ENCODE data around the gene AURKA. TPM values are rescaled to one million over a fixed set of nuclear protein-coding genes. Genes with fewer than 3 reads are reported as not detected.

The AURKA gene
- polyA plus RNA-seq, 1 donor (not counting 4 experiments of a cell fraction or from before 2014, with no cell fraction given): 36.1 TPM

DNA sequence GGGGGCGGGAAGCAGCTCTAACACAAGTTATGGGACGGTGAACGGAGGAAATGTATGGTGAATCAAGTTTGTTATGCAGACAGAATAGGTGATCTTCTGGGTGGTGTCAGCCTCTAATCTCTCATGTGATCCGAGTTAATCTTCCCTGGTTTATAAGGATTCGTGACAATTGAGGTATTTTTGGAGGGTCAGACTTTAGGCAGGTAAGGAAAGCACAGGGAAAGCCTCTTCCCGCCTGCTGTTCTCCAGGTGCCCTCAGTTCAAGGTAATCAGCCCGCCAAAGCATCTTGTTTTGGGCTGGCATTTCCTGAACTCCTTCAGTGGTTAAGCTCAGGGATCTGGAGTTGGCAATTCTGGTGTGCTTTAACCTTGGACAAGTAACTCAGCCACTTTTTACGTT lies 1.6 kb upstream of the AURKA start:
- dilution Hi-C loops (cut with MboI; ENCODE audit: extremely low pct_ligation_motif_present, low sequenced_read_pairs): no loop called here
- TF ChIP-seq EZH2 (IDR thresholded peaks at IDR 0.05; ENCODE audit: low read length): no peak
- TF ChIP-seq, protein P1, sequence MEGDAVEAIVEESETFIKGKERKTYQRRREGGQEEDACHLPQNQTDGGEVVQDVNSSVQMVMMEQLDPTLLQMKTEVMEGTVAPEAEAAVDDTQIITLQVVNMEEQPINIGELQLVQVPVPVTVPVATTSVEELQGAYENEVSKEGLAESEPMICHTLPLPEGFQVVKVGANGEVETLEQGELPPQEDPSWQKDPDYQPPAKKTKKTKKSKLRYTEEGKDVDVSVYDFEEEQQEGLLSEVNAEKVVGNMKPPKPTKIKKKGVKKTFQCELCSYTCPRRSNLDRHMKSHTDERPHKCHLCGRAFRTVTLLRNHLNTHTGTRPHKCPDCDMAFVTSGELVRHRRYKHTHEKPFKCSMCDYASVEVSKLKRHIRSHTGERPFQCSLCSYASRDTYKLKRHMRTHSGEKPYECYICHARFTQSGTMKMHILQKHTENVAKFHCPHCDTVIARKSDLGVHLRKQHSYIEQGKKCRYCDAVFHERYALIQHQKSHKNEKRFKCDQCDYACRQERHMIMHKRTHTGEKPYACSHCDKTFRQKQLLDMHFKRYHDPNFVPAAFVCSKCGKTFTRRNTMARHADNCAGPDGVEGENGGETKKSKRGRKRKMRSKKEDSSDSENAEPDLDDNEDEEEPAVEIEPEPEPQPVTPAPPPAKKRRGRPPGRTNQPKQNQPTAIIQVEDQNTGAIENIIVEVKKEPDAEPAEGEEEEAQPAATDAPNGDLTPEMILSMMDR (optimal IDR thresholded peaks at IDR 0.05 in 1 of 3, IDR thresholded peaks at IDR 0.05 in 1 of 3, conservative IDR thresholded peaks at IDR 0.05 in 1 of 3; ENCODE audit: extremely low read depth in 1 of 3, insufficient read depth in 2 of 3, low read length in 3 of 3): no peak
- Histone ChIP-seq H4K20me1 (ENCODE audit: control insufficient read depth, extremely low read depth, insufficient read depth, low read length) (no peaks in the 10 kb centered on the region), H3K27ac (ENCODE audit: control insufficient read depth, insufficient read depth, low read length) (no peak overlapping the region), H3K9ac (ENCODE audit: control insufficient read depth, extremely low read depth, insufficient read depth, low read length) (peak overlapping the region; percentile 91), H3K9me3 (ENCODE audit: control insufficient read depth, low read depth, low read length) (no peaks in the 10 kb centered on the region), H3K4me3 (ENCODE audit: control insufficient read depth in 2 of 3, extremely low read depth in 1 of 3, insufficient read depth in 2 of 3, low read depth in 1 of 3, low read length in 3 of 3) (peak overlapping the region; percentile 70 to 92 (median 90)), H3K4me2 (ENCODE audit: control insufficient read depth, extremely low read depth, insufficient read depth, low read depth, low read length) (peak overlapping the region; percentile 75), H3K36me3 (ENCODE audit: control insufficient read depth in 2 of 2, extremely low read depth in 1 of 2, insufficient read depth in 2 of 2, low read length in 2 of 2) (peaks cover 13 to 22% of the 10 kb centered on the region in 2 experiments), H3K27me3 (ENCODE audit: control insufficient read depth, extremely low read depth, insufficient read depth, low read length) (no peaks in the 10 kb centered on the region), H3K79me2 (ENCODE audit: control insufficient read depth, insufficient read depth, low read length) (peaks cover 65% of the 10 kb centered on the region), H3K9me1 (ENCODE audit: control insufficient read depth, extremely low read depth, insufficient read depth, low read length) (no peaks in the 10 kb centered on the region), H2AFZ (ENCODE audit: control insufficient read depth, low read length) (no peak overlapping the region), H3K4me1 (ENCODE audit: control insufficient read depth, extremely low read depth, insufficient read depth, low read length) (peaks cover 13% of the 10 kb centered on the region)
- FAIRE-seq (no peak), DNase-seq (ENCODE audit: low read depth, low spot score) (no peak)

DNA sequence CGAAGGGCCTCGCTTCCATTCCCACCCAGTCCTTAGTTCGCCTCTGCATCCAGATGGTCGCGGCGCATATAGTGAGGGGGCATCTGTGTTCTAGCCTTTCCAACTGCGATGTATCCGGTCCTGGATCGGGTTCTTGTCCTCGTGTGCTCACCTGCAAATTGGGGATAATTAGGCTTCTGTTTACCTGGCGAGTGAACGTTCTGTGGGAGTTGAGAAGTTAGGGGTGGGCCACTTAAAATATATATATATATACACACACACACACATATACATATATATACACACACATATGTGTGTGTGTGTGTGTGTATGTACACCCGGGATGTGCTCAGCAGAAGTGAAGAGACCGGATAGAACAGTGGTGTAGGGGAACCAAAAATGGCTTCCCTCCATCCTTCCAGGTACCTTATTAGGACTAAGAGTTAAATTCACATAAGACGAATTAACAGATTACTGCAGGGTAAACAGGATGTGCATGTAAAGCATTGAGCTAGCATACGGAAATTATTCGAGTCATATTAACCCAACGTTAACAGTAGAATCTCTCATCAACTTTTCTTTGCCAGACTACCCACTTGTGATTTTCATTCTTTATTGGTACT lies 967 bp upstream of the AURKA start:
- H3K79me2 ChIP-seq (ENCODE audit: control insufficient read depth, insufficient read depth, low read length): peaks cover 69% of the 10 kb centered on the region
- H3K9me1 ChIP-seq (ENCODE audit: control insufficient read depth, extremely low read depth, insufficient read depth, low read length): no peaks in the 10 kb centered on the region
- TF ChIP-seq, protein P1 (optimal IDR thresholded peaks at IDR 0.05 in 1 of 3, IDR thresholded peaks at IDR 0.05 in 1 of 3, conservative IDR thresholded peaks at IDR 0.05 in 1 of 3; ENCODE audit: extremely low read depth in 1 of 3, insufficient read depth in 2 of 3, low read length in 3 of 3): no peak
- no peak for TF ChIP-seq EZH2 (IDR thresholded peaks at IDR 0.05; ENCODE audit: low read length)
- H2AFZ ChIP-seq (ENCODE audit: control insufficient read depth, low read length): peak overlapping the region; percentile 91
- H3K27ac ChIP-seq (ENCODE audit: control insufficient read depth, insufficient read depth, low read length): peak overlapping the region; percentile 88
- DNase-seq (ENCODE audit: low read depth, low spot score) (no peak), FAIRE-seq (no peak)
- no peaks in the 10 kb centered on the region for H3K9me3 ChIP-seq (ENCODE audit: control insufficient read depth, low read depth, low read length)
- H3K9ac ChIP-seq (ENCODE audit: control insufficient read depth, extremely low read depth, insufficient read depth, low read length): peak overlapping the region; percentile 91
- no peaks in the 10 kb centered on the region for H3K27me3 ChIP-seq (ENCODE audit: control insufficient read depth, extremely low read depth, insufficient read depth, low read length)
- dilution Hi-C loops (cut with MboI; ENCODE audit: extremely low pct_ligation_motif_present, low sequenced_read_pairs): no loop called here
- H3K36me3 ChIP-seq (ENCODE audit: control insufficient read depth in 2 of 2, extremely low read depth in 1 of 2, insufficient read depth in 2 of 2, low read length in 2 of 2): peaks cover 9 to 23% of the 10 kb centered on the region in 2 experiments
- peak overlapping the region; percentile 75 for H3K4me2 ChIP-seq (ENCODE audit: control insufficient read depth, extremely low read depth, insufficient read depth, low read depth, low read length)
- H3K4me1 ChIP-seq (ENCODE audit: control insufficient read depth, extremely low read depth, insufficient read depth, low read length): peaks cover 13% of the 10 kb centered on the region
- H3K4me3 ChIP-seq (ENCODE audit: control insufficient read depth in 2 of 3, extremely low read depth in 1 of 3, insufficient read depth in 2 of 3, low read depth in 1 of 3, low read length in 3 of 3): peak overlapping the region; percentile 70 to 92 (median 90)
- no peaks in the 10 kb centered on the region for H4K20me1 ChIP-seq (ENCODE audit: control insufficient read depth, extremely low read depth, insufficient read depth, low read length)
